ENCODE measurements around the gene WDR54. TPM values are rescaled to one million over a fixed set of nuclear protein-coding genes. Genes with fewer than 3 reads are reported as not detected.
"Not testable (repeated sequence)": the region's sequence is repeated elsewhere in the genome, so short reads cannot be mapped to it uniquely, and the experiment has no call there.

The WDR54 gene
- polyA plus RNA-seq, 3 donors: 35.9 to 40.2 (median 36.5) TPM

- DNase-seq (ENCODE audit: low read depth in 3 of 3, low spot score in 2 of 3): no peak
These were observed 27.2 kb downstream of the WDR54 start for GRCh38 chr2:74448771-74449170.

GRCh38 chr2:74450570-74451190 is 29.1 kb downstream of the WDR54 start:
- no peak for DNase-seq (ENCODE audit: low read depth in 3 of 3, low spot score in 2 of 3)

- DNase-seq (ENCODE audit: low read depth in 3 of 3, low spot score in 2 of 3): peak; percentile 97 to 99 (median 97)
These were observed 33.4 kb downstream of the WDR54 start, which contains the start of gene INO80B for GRCh38 chr2:74454654-74455511. INO80B (plus strand) TSS chr2:74455087; CDS start chr2:74455117, 30 bp downstream.

- DNase-seq (ENCODE audit: low read depth in 3 of 3, low spot score in 2 of 3): no peak
These were observed 35.6 kb downstream of the WDR54 start for GRCh38 chr2:74457129-74457548.

- DNase-seq (ENCODE audit: low read depth in 3 of 3, low spot score in 2 of 3): no peak
These were observed 36.1 kb downstream of the WDR54 start for GRCh38 chr2:74457549-74458131.

GRCh38 chr2:74458132-74458937 is 36.8 kb downstream of the WDR54 start, which contains the start of gene WBP1:
WBP1 (plus strand) TSS chr2:74458438; CDS start chr2:74458603, 165 bp downstream.
- peak; percentile 99 to 100 (median 100) for DNase-seq (ENCODE audit: low read depth in 3 of 3, low spot score in 2 of 3)

GRCh38 chr2:74458938-74459363 is 37.4 kb downstream of the WDR54 start:
- no peak for DNase-seq (ENCODE audit: low read depth in 3 of 3, low spot score in 2 of 3)

GRCh38 chr2:74459503-74460118 is 38.1 kb downstream of the WDR54 start:
- DNase-seq (ENCODE audit: low read depth in 3 of 3, low spot score in 2 of 3): not testable (repeated sequence)

GRCh38 chr2:74460187-74460586 is 38.7 kb downstream of the WDR54 start:
- not testable (repeated sequence) for DNase-seq (ENCODE audit: low read depth in 3 of 3, low spot score in 2 of 3)

GRCh38 chr2:74461187-74462053 is 39.9 kb downstream of the WDR54 start:
- no peak for DNase-seq (ENCODE audit: low read depth in 3 of 3, low spot score in 2 of 3)

GRCh38 chr2:74462054-74462785 is 40.7 kb downstream of the WDR54 start:
- no peak for DNase-seq (ENCODE audit: low read depth in 3 of 3, low spot score in 2 of 3)

- DNase-seq (ENCODE audit: low read depth in 3 of 3, low spot score in 2 of 3): no peak
These were observed 41.2 kb downstream of the WDR54 start for GRCh38 chr2:74462786-74463105.

GRCh38 chr2:74464406-74464805 is 42.9 kb downstream of the WDR54 start:
- no peak for DNase-seq (ENCODE audit: low read depth in 3 of 3, low spot score in 2 of 3)

GRCh38 chr2:74470742-74471141 is 49.2 kb downstream of the WDR54 start:
- DNase-seq (ENCODE audit: low read depth in 3 of 3, low spot score in 2 of 3): not testable (repeated sequence)

- no peak for DNase-seq (ENCODE audit: low read depth in 3 of 3, low spot score in 2 of 3)
These were observed 50.0 kb downstream of the WDR54 start for GRCh38 chr2:74471332-74472065.

- DNase-seq (ENCODE audit: low read depth in 3 of 3, low spot score in 2 of 3): peak; percentile 87 to 94 (median 94)
These were observed 50.8 kb downstream of the WDR54 start, which contains the start of gene MRPL53 for GRCh38 chr2:74472086-74472944. MRPL53 (minus strand) TSS chr2:74472680; CDS start chr2:74472660, 20 bp downstream.

- DNase-seq (ENCODE audit: low read depth in 3 of 3, low spot score in 2 of 3): no peak
These were observed 51.4 kb downstream of the WDR54 start for GRCh38 chr2:74472945-74473258.

Measured in right renal cortex interstitium (tissue), 3 donors.